Measurements from ENCODE around the gene LACTBL1. TPM values are rescaled to one million over a fixed set of nuclear protein-coding genes. Genes with fewer than 3 reads are reported as not detected.
A peak's percentile ranks its signal among the peaks of the same experiment; 100 is the strongest.

Gene LACTBL1
- total RNA-seq, 4 donors from 2014 or later = not detected

DNA sequence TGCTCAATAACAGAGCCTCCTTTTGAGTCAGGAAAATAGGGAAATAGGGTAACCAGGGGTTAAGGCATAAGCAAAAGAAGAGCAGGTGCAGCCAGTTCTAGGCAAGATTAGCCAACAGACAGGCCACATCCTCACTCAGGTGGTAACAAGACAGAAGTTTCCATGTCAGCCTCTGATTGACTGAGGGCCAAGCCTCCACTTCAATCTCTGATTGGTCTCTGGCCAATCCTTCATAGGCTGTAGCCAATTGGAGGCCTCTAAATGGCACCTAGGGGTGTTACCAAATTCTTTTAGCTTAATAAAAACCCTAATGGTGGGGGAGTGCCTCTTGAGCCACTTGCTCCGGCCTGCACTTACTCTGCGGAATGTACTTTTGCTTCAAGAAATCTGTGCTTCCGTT, 37.2 kb downstream of the LACTBL1 start:
- Histone ChIP-seq H3K4me1 (no peaks in the 10 kb centered on the region), H3K27ac (no peak overlapping the region), H3K9me3 (peaks cover 2% of the 10 kb centered on the region), H3K27me3 (no peaks in the 10 kb centered on the region), H3K4me3 (no peak overlapping the region), H3K36me3 (no peaks in the 10 kb centered on the region)
- WGBS = 89% methylated on average over 3 of the region's 3 CpGs
- DNase-seq (ENCODE audit: low spot score in 2 of 2) = no peak
- TF ChIP-seq POLR2AphosphoS5 (IDR thresholded peaks at IDR 0.05) = no peak
- TF ChIP-seq EP300 (IDR thresholded peaks at IDR 0.05) = no peak
- TF ChIP-seq POLR2A (IDR thresholded peaks at IDR 0.05) = no peak
- TF ChIP-seq, protein P1, sequence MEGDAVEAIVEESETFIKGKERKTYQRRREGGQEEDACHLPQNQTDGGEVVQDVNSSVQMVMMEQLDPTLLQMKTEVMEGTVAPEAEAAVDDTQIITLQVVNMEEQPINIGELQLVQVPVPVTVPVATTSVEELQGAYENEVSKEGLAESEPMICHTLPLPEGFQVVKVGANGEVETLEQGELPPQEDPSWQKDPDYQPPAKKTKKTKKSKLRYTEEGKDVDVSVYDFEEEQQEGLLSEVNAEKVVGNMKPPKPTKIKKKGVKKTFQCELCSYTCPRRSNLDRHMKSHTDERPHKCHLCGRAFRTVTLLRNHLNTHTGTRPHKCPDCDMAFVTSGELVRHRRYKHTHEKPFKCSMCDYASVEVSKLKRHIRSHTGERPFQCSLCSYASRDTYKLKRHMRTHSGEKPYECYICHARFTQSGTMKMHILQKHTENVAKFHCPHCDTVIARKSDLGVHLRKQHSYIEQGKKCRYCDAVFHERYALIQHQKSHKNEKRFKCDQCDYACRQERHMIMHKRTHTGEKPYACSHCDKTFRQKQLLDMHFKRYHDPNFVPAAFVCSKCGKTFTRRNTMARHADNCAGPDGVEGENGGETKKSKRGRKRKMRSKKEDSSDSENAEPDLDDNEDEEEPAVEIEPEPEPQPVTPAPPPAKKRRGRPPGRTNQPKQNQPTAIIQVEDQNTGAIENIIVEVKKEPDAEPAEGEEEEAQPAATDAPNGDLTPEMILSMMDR (IDR thresholded peaks at IDR 0.05) = no peak

DNA sequence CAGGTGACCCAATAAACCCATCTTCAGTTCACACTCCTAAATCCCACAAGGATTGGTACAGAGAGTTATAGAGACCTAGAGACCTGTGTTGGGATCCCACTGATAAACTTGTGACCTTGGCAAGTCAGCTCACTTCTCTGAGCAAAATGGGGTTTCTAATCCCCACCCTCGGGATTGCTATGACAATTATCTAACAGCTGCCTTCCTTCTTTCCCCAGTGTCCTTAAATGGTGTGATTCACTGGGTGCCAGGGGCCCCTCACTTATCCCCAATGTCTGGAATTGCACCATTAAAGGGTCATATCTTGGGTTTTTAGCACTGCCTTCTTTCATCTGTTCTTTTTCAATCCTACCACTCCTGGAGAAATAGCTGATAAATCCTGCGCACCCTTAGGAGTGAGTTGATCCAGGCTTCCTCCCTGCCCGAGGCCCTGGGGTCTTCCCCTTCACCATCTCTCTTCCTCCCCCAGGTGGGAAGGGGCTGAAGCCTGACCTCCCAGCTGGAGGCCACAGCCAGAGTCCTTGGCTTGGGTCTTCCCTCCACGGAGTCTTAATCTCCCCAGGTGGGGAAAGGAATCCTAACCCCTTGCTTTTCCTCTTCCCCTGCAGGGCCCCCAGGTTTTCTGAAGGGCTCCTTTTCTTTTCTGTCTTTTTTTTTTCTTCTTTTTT, 39.7 kb downstream of the LACTBL1 start:
- TF ChIP-seq POLR2A (IDR thresholded peaks at IDR 0.05) = no peak
- TF ChIP-seq, protein P1 (IDR thresholded peaks at IDR 0.05) = no peak
- TF ChIP-seq POLR2AphosphoS5 (IDR thresholded peaks at IDR 0.05) = no peak
- TF ChIP-seq EP300 (IDR thresholded peaks at IDR 0.05) = no peak
- 55% methylated on average over 4 of the region's 4 CpGs for WGBS
- no peaks in the 10 kb centered on the region for H3K9me3 ChIP-seq
- DNase-seq (ENCODE audit: low spot score in 2 of 2) = peak in 1 of 2 donors; percentile 13
- H3K4me1 ChIP-seq = no peaks in the 10 kb centered on the region
- H3K4me3 ChIP-seq = no peak overlapping the region
- H3K27ac ChIP-seq = no peak overlapping the region
- no peaks in the 10 kb centered on the region for H3K36me3 ChIP-seq
- H3K27me3 ChIP-seq = no peaks in the 10 kb centered on the region

DNA sequence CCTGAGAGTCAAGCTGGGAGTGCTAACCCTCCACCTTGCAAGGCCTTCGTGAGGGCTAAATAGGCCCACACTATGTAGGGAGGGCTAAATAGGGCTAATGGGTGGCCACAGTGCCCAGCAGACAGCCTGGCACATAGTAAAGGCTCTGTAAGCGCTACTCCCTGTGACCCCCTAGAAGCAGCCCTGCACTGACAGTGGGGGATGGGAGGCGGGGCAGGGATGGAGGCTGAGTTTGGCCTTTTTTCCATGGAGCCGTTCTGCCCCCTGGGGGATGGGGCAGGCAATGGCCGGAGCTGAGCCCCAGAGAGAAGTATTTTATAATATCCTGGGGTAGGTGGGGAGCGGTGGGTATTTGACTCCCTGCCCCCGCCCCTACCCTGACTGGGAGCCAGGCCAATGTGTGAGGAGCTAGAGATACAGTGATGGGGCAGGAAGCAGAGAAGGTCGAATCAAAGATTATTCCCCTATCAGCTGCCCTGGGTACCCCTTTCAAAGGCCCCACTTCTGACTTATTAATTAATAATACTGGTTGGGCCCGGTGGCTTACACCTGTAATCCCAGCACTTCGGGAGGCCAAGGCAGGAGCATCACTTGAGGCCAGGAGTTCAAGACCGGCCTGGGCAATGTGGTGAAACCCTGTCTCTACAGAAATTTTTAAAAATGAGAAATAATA, 42.3 kb downstream of the LACTBL1 start:
- TF ChIP-seq, protein P1 (IDR thresholded peaks at IDR 0.05) = peak; percentile 11 to 56
- no peak for TF ChIP-seq POLR2AphosphoS5 (IDR thresholded peaks at IDR 0.05)
- Histone ChIP-seq H3K27ac (no peak overlapping the region), H3K9me3 (no peaks in the 10 kb centered on the region), H3K4me1 (no peaks in the 10 kb centered on the region), H3K27me3 (peaks cover 7% of the 10 kb centered on the region), H3K36me3 (no peaks in the 10 kb centered on the region), H3K4me3 (no peak overlapping the region)
- WGBS = 62% methylated on average over 7 of the region's 11 CpGs
- peak in 1 of 2 donors; percentile 54 for DNase-seq (ENCODE audit: low spot score in 2 of 2)

DNA sequence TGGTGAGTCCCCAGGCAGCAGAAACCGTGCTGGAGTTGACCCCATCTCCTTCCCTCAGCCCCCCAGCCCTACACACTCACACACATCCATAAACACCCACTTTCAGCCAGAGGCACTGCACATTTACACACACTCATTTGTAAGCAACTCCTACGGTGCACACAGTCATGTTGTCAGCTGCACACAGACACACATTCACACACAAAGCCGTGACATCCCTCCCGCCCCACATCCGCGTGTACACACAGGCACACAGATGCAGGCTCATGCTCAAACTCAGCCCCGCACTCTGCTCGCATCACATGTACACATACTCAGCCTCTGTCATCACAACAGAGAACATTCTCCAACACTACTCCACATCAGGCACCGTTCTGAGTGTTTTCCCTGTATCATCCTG, 47.6 kb downstream of the LACTBL1 start:
- H3K4me3 ChIP-seq = no peak overlapping the region
- peak in 1 of 2 donors; percentile 37 for DNase-seq (ENCODE audit: low spot score in 2 of 2)
- H3K9me3 ChIP-seq = no peaks in the 10 kb centered on the region
- no peaks in the 10 kb centered on the region for H3K36me3 ChIP-seq
- H3K4me1 ChIP-seq = no peaks in the 10 kb centered on the region
- H3K27me3 ChIP-seq = peaks cover 24% of the 10 kb centered on the region
- TF ChIP-seq EP300 (IDR thresholded peaks at IDR 0.05) (no peak), POLR2AphosphoS5 (IDR thresholded peaks at IDR 0.05) (no peak), POLR2A (IDR thresholded peaks at IDR 0.05) (no peak)
- TF ChIP-seq, protein P1 (IDR thresholded peaks at IDR 0.05) = no peak
- no peak overlapping the region for H3K27ac ChIP-seq
- WGBS = 51% methylated on average over 9 of the region's 9 CpGs

DNA sequence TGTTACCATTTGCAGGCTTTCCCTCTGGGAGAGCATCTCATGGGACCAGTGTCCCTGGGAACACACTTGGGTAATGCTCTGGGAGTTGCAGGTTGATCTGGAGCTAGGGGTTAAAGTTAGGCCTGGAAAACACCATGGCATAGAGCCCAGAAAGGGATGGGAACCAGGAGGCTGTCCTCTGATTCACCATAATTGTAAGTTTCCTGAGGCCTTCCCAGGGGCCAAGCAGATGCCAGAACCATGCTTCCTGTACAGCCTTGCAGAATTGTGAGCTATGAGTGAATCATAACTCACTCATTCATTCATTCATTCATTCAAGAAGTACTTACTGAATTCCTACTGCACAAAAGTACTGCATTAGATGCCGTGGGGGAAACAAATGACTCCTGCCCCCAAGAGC, 50.0 kb downstream of the LACTBL1 start:
- H3K4me3 ChIP-seq = no peak overlapping the region
- 82% methylated on average over 1 of the region's 1 CpG for WGBS
- no peak overlapping the region for H3K27ac ChIP-seq
- no peak for DNase-seq (ENCODE audit: low spot score in 2 of 2)
- H3K36me3 ChIP-seq = no peaks in the 10 kb centered on the region
- H3K4me1 ChIP-seq = no peaks in the 10 kb centered on the region
- H3K27me3 ChIP-seq = peaks cover 24% of the 10 kb centered on the region
- TF ChIP-seq EP300 (IDR thresholded peaks at IDR 0.05) (no peak), POLR2AphosphoS5 (IDR thresholded peaks at IDR 0.05) (no peak), POLR2A (IDR thresholded peaks at IDR 0.05) (no peak)
- TF ChIP-seq, protein P1 (IDR thresholded peaks at IDR 0.05) = no peak
- no peaks in the 10 kb centered on the region for H3K9me3 ChIP-seq
